Progenitor cell of endocrine pancreas (in vitro differentiated cells): ENCODE measurements around the gene SLC44A5. TPM values are rescaled to one million over a fixed set of nuclear protein-coding genes. Genes with fewer than 3 reads are reported as not detected.

Experiments used
- DNase-seq: peaks from one replicate; pipeline ENCODE4 v3.0.0; 2021; ENCODE audit warnings: low spot score; ENCODE audit not compliant: unreplicated experiment
- H3K27ac Mint-ChIP-seq: 2 replicates; pipeline ENCODE4 v1.8.0; 2021; ENCODE audit warnings: mild to moderate bottlenecking, moderate library complexity, mixed read lengths
- H3K27me3 Mint-ChIP-seq: 2 replicates; pipeline ENCODE4 v1.8.0; 2021; ENCODE audit warnings: mixed read lengths
- H3K36me3 Mint-ChIP-seq: 2 replicates; pipeline ENCODE4 v1.8.0; 2022; ENCODE audit warnings: mixed read lengths; ENCODE audit not compliant: insufficient read depth
- H3K4me1 Mint-ChIP-seq: 2 replicates; pipeline ENCODE4 v1.8.0; 2021; ENCODE audit warnings: low read depth, mixed read lengths
- H3K4me3 Mint-ChIP-seq: 2 replicates; pipeline ENCODE4 v1.8.0; 2021; ENCODE audit warnings: low read depth, mild to moderate bottlenecking, moderate library complexity, mixed read lengths
- H3K9me3 Mint-ChIP-seq: 2 replicates; pipeline ENCODE4 v1.8.0; 2021; ENCODE audit warnings: low read depth, mixed read lengths
- CTCF ChIP-seq: fragments of 200-600 bp; sonication (generic); IDR thresholded peaks from one replicate; pipeline ENCODE4 v1.5.0; 2021; ENCODE audit warnings: antibody characterized with exemption, mild to moderate bottlenecking; ENCODE audit not compliant: unreplicated experiment
- total RNA-seq: library from RNA; stranded (reverse); gene quantifications from 2 replicates; pipeline ENCODE4 v1.2.1, GENCODE V29; 2021

The SLC44A5 gene
- total RNA-seq, 1 donor from 2014 or later: 8.8 TPM

DNA sequence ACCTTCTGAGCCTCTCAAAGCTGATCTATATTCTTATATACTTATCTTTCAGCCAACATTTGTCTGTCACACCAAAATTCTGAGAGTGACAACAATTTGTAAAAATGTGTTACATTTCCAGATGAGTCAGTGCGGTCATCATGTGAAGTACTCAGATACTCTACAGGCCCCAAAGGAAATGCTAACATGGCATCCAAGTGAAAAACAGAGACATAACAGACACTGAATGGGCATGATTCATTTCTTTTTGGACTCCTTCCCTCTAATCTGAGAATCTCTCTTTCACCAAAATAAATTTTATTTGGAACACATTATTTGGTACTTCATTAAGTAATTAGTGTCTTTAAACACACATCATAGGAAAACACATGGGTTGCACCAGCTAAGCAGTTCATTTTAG lies 96.6 kb downstream of the SLC44A5 start:
- Mint-ChIP-seq H3K4me1 (no peaks in the 10 kb centered on the region), H3K27me3 (no peaks in the 10 kb centered on the region), H3K9me3 (peaks cover 9% of the 10 kb centered on the region), H3K36me3 (peaks cover 2% of the 10 kb centered on the region), H3K27ac (no peak overlapping the region), H3K4me3 (no peak overlapping the region)
- TF ChIP-seq CTCF: no peak
- no peak for DNase-seq

DNA sequence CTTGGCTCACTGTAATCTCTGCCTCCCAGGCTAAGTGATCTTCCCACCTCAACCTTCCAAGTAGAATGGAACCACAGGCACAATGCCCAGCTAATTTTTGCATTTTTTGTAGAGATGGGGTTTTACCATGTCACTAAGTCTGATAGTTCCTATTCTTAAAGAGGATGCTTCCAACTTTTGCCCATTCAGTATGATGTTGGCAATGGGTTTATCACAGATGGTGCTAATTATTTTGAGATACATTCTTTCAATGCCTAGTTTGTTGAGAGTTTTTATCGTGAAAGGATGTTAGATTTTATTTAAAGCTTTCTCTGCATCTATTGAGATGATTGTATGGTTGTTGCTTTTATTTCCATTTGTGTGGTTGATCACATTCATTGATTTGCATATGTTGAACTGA lies 103.9 kb downstream of the SLC44A5 start:
- Mint-ChIP-seq H3K9me3 (peaks cover 22% of the 10 kb centered on the region), H3K27ac (no peak overlapping the region), H3K4me1 (no peaks in the 10 kb centered on the region), H3K4me3 (no peak overlapping the region), H3K27me3 (no peaks in the 10 kb centered on the region), H3K36me3 (peaks cover 2% of the 10 kb centered on the region)
- no peak for TF ChIP-seq CTCF
- DNase-seq: no peak

GRCh38 chr1:75503221-75503974 lies 107.5 kb downstream of the SLC44A5 start:
- H3K9me3 Mint-ChIP-seq: peaks cover 17% of the 10 kb centered on the region
- H3K27ac Mint-ChIP-seq: peak overlapping the region; percentile 23
- no peaks in the 10 kb centered on the region for H3K36me3 Mint-ChIP-seq
- no peak overlapping the region for H3K4me3 Mint-ChIP-seq
- no peak for DNase-seq
- H3K27me3 Mint-ChIP-seq: no peaks in the 10 kb centered on the region
- TF ChIP-seq CTCF: no peak
- H3K4me1 Mint-ChIP-seq: peaks cover 5% of the 10 kb centered on the region

GRCh38 chr1:75502776-75503175 lies 108.1 kb downstream of the SLC44A5 start:
- peaks cover 5% of the 10 kb centered on the region for H3K4me1 Mint-ChIP-seq
- H3K27me3 Mint-ChIP-seq: no peaks in the 10 kb centered on the region
- no peak overlapping the region for H3K4me3 Mint-ChIP-seq
- no peaks in the 10 kb centered on the region for H3K36me3 Mint-ChIP-seq
- no peak for TF ChIP-seq CTCF
- peaks cover 12% of the 10 kb centered on the region for H3K9me3 Mint-ChIP-seq
- no peak for DNase-seq
- H3K27ac Mint-ChIP-seq: no peak overlapping the region

GRCh38 chr1:75501577-75502295 lies 109.2 kb downstream of the SLC44A5 start:
- no peak for TF ChIP-seq CTCF
- Mint-ChIP-seq H3K4me3 (no peak overlapping the region), H3K27ac (peak overlapping the region; percentile 4), H3K27me3 (no peaks in the 10 kb centered on the region), H3K9me3 (peaks cover 12% of the 10 kb centered on the region), H3K36me3 (no peaks in the 10 kb centered on the region), H3K4me1 (peaks cover 5% of the 10 kb centered on the region)
- no peak for DNase-seq
